Lower leg skin (tissue), 3 donors: ENCODE measurements around the gene PDE6B.

Source experiments
- POLR2A ChIP-seq, 2 donors: fragments of 450-650 bp; IDR thresholded peaks; one replicate each; pipeline ENCODE4 v1.6.1; 2016 to 2017; ENCODE audit warnings: antibody characterized with exemption in 2 of 2, mild to moderate bottlenecking in 1 of 2, moderate library complexity in 1 of 2
- TF ChIP-seq, protein P1 (sequence below), 3 donors: fragments of 450-650 bp; IDR thresholded peaks; one replicate each; pipeline ENCODE4 v1.5.1; 2016; ENCODE audit warnings: antibody characterized with exemption in 3 of 3, mild to moderate bottlenecking in 3 of 3, moderate library complexity in 2 of 3

DNA sequence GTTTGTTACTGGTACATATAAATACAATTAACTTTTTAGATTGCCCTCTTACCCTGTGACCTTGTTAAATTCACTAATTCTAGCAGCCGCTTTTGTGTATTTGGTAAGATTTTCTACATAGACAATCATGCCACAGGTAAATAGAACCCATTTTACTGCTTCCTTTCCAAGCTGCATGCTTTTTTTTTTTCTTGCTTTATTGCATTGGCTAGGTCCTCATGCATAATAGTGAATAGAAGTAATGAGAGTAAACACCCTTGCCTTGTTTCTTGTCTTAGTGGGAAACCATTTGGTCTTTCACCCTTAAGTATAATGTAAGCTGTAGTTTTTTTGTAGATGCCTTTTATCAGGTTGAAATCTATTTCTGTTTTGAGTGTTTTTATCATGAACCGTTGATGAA lies 41.6 kb upstream of the PDE6B start:
- TF ChIP-seq, protein P1, sequence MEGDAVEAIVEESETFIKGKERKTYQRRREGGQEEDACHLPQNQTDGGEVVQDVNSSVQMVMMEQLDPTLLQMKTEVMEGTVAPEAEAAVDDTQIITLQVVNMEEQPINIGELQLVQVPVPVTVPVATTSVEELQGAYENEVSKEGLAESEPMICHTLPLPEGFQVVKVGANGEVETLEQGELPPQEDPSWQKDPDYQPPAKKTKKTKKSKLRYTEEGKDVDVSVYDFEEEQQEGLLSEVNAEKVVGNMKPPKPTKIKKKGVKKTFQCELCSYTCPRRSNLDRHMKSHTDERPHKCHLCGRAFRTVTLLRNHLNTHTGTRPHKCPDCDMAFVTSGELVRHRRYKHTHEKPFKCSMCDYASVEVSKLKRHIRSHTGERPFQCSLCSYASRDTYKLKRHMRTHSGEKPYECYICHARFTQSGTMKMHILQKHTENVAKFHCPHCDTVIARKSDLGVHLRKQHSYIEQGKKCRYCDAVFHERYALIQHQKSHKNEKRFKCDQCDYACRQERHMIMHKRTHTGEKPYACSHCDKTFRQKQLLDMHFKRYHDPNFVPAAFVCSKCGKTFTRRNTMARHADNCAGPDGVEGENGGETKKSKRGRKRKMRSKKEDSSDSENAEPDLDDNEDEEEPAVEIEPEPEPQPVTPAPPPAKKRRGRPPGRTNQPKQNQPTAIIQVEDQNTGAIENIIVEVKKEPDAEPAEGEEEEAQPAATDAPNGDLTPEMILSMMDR (IDR thresholded peaks at IDR 0.05), result no peak
- no peak for TF ChIP-seq POLR2A (IDR thresholded peaks at IDR 0.05)
